GM23338 (cell line): Measurements from ENCODE around the gene RUVBL2. TPM values are rescaled to one million over a fixed set of nuclear protein-coding genes. Genes with fewer than 3 reads are reported as not detected.

Experiments
- ATAC-seq: fragments of 200-7000 bp; cut with Tn5 transposase; 3 replicates; pipeline ENCODE4 v1.9.1; 2020
- DNase-seq: peaks from one replicate; pipeline ENCODE4 v3.0.0-alpha.2; 2015; ENCODE audit warnings: low spot score
- H2AFZ ChIP-seq: fragments of 200-600 bp; sonication (generic); 2 replicates; pipeline ENCODE4 v1.8.0; 2016; ENCODE audit warnings: antibody characterized with exemption, mild to moderate bottlenecking, moderate library complexity
- H3F3A ChIP-seq: fragments of 200-600 bp; sonication (generic); replicated peaks from 2 replicates; pipeline ENCODE4 v1.8.0; 2017; ENCODE audit warnings: antibody characterized with exemption, mixed run types, low read depth
- H3K27ac ChIP-seq: fragments of 200-600 bp; sonication (generic); 2 replicates; pipeline ENCODE4 v1.6.1; 2016; ENCODE audit warnings: low read depth
- H3K27me3 ChIP-seq: fragments of 200-600 bp; sonication (generic); 2 replicates; pipeline ENCODE4 v1.8.0; 2016; ENCODE audit warnings: mild to moderate bottlenecking, mixed run types, moderate library complexity; ENCODE audit not compliant: insufficient read depth
- H3K36me3 ChIP-seq: fragments of 200-600 bp; sonication (generic); 2 replicates; pipeline ENCODE4 v1.8.0; 2016; ENCODE audit warnings: mild to moderate bottlenecking; ENCODE audit not compliant: insufficient read depth
- H3K4me1 ChIP-seq: fragments of 200-600 bp; sonication (generic); 2 replicates; pipeline ENCODE4 v1.8.0; 2016; ENCODE audit warnings: mild to moderate bottlenecking, moderate library complexity; ENCODE audit not compliant: insufficient read depth
- H3K4me2 ChIP-seq: fragments of 200-600 bp; sonication (generic); 2 replicates; pipeline ENCODE4 v1.7.1; 2017; ENCODE audit warnings: mixed run types
- H3K4me3 ChIP-seq: fragments of 200-600 bp; sonication (generic); 2 replicates; pipeline ENCODE4 v1.6.1; 2016; ENCODE audit warnings: mixed run types
- H3K79me2 ChIP-seq: fragments of 200-600 bp; sonication (generic); replicated peaks from 2 replicates; pipeline ENCODE4 v1.8.0; 2017; ENCODE audit warnings: mild to moderate bottlenecking; ENCODE audit not compliant: insufficient read depth
- H3K9me2 ChIP-seq: fragments of 200-600 bp; sonication (generic); 2 replicates; pipeline ENCODE4 v1.8.0; 2017; ENCODE audit not compliant: insufficient read depth
- H4K20me1 ChIP-seq: fragments of 200-600 bp; sonication (generic); replicated peaks from 2 replicates; pipeline ENCODE4 v1.8.0; 2017; ENCODE audit warnings: mild to moderate bottlenecking; ENCODE audit not compliant: insufficient read depth
- H3K27ac Mint-ChIP-seq: 2 replicates; pipeline ENCODE4 v1.8.0; 2020; ENCODE audit warnings: inconsistent platforms, mild to moderate bottlenecking, moderate library complexity, mixed read lengths
- H3K27me3 Mint-ChIP-seq: 3 replicates; pipeline ENCODE4 v1.8.0; 2022; ENCODE audit warnings: low read depth, mild to moderate bottlenecking, moderate library complexity, mixed read lengths, inconsistent platforms; ENCODE audit not compliant: insufficient read depth, poor library complexity
- H3K36me3 Mint-ChIP-seq: 3 replicates; pipeline ENCODE4 v1.8.0; 2021; ENCODE audit warnings: low read depth, mild to moderate bottlenecking, inconsistent platforms, moderate library complexity, mixed read lengths
- H3K4me1 Mint-ChIP-seq: 3 replicates; pipeline ENCODE4 v1.8.0; 2020; ENCODE audit warnings: mild to moderate bottlenecking, inconsistent platforms, mixed read lengths
- H3K4me3 Mint-ChIP-seq: 3 replicates; pipeline ENCODE4 v1.8.0; 2021; ENCODE audit warnings: moderate library complexity, mild to moderate bottlenecking, inconsistent platforms, mixed read lengths
- H3K9me3 Mint-ChIP-seq: 3 replicates; pipeline ENCODE4 v1.8.0; 2020; ENCODE audit warnings: moderate library complexity, mild to moderate bottlenecking, inconsistent platforms, mixed read lengths
- POLR2AphosphoS5 ChIP-seq: IDR thresholded peaks from 2 replicates; pipeline ENCODE4 v1.6.1; 2016; ENCODE audit warnings: antibody characterized with exemption, low read depth
- ZNF462 ChIP-seq: fragments of 250-450 bp; sonication (Bioruptor Pico); IDR thresholded peaks from 2 replicates; pipeline ENCODE4 v1.5.0; 2020; ENCODE audit warnings: mild to moderate bottlenecking, moderate library complexity
- polyA plus RNA-seq: library from polyadenylated mRNA; unstranded; fragments of >200 nt; fragmentation: Nextera tagmentation; extraction: Ambion mirVana; gene quantifications from 2 replicates; pipeline ENCODE4 v1.2.1, GENCODE V29; 2016
- total RNA-seq: library from RNA; depleted of rRNA; stranded (reverse); fragments of >200 nt; shearing (Covaris generic); gene quantifications from 2 replicates; pipeline ENCODE4 v1.2.3, GENCODE V29; 2014

The RUVBL2 gene
- total and polyA plus RNA-seq, 2 experiments from 2014 or later = 196 to 252 TPM

- no peak for TF ChIP-seq ZNF462
- peak; percentile 3; the same call in 1 of the 2 replicates for TF ChIP-seq POLR2AphosphoS5
- Histone ChIP-seq H3K4me2 (peak overlapping the region; percentile 99), H3K27ac (peak overlapping the region; percentile 55; the same call in 1 of the 2 replicates), H3K9me2 (no peaks in the 10 kb centered on the region), H3F3A (peaks cover 56% of the 10 kb centered on the region), H3K79me2 (peaks cover 24% of the 10 kb centered on the region), H2AFZ (no peak overlapping the region), H3K4me3 (peak overlapping the region; percentile 100), H3K27me3 (no peaks in the 10 kb centered on the region), H4K20me1 (peaks cover 11% of the 10 kb centered on the region), H3K36me3 (peaks cover 13% of the 10 kb centered on the region), H3K4me1 (peaks cover 18% of the 10 kb centered on the region)
- H3K36me3 Mint-ChIP-seq = peaks cover 52% of the 10 kb centered on the region
- ATAC-seq (no peak), DNase-seq (no peak)
- peaks cover 58% of the 10 kb centered on the region for H3K27me3 Mint-ChIP-seq
- peaks cover 16% of the 10 kb centered on the region for H3K9me3 Mint-ChIP-seq
- peak overlapping the region; percentile 95 for H3K4me3 Mint-ChIP-seq
- H3K4me1 Mint-ChIP-seq = peaks cover 44% of the 10 kb centered on the region
- no peak overlapping the region for H3K27ac Mint-ChIP-seq
Observed at GRCh38 chr19:48966541-48967345, 26.9 kb upstream of the RUVBL2 start.
